ENCODE measurements around the gene WNT5B. TPM values are rescaled to one million over a fixed set of nuclear protein-coding genes. Genes with fewer than 3 reads are reported as not detected.

Gene WNT5B
- total and polyA plus RNA-seq, 9 of the 15 experiments (the other 6 are each of a cell fraction or from before 2014, with no cell fraction given) = 0.42 to 16.8 (median 5.4) TPM

GRCh38 chr12:1662761-1663439 is 33.9 kb downstream of the WNT5B start (continued):
- TF ChIP-seq ZNF592 (IDR thresholded peaks at IDR 0.05) (peak; percentile 72), ZBTB33 (CRISPR knock-in tag; IDR thresholded peaks at IDR 0.05) (peak; percentile 65; the same call in 1 of the 2 replicates), HOMEZ (CRISPR knock-in tag; IDR thresholded peaks at IDR 0.05) (no peak), SAFB2 (IDR thresholded peaks at IDR 0.05; ENCODE audit: borderline replicate concordance, low read depth, low read length, severe bottlenecking) (no peak), SMAD3 (CRISPR knock-in tag; conservative IDR thresholded peaks at IDR 0.05) (no peak), GATA2 (CRISPR knock-in tag; IDR thresholded peaks at IDR 0.05) (peak; percentile 38; the same call in 1 of the 2 replicates), EP400 (IDR thresholded peaks at IDR 0.05) (peak; percentile 42), LCOR (CRISPR knock-in tag; IDR thresholded peaks at IDR 0.05) (peak; percentile 36; the same call in 1 of the 2 replicates), L3MBTL2 (IDR thresholded peaks at IDR 0.05) (peak; percentile 77), TFAP4 (CRISPR knock-in tag; IDR thresholded peaks at IDR 0.05; ENCODE audit: borderline replicate concordance) (peak; percentile 61), ZC3H4 (CRISPR knock-in tag; IDR thresholded peaks at IDR 0.05; ENCODE audit: borderline replicate concordance) (no peak), MAZ (CRISPR knock-in tag; conservative IDR thresholded peaks at IDR 0.05 in 1 of 2, IDR thresholded peaks at IDR 0.05 in 1 of 2) (peak; percentile 50 to 82; a peak in 3 of 4 replicates), RBM15 (IDR thresholded peaks at IDR 0.05; ENCODE audit: insufficient read depth, low read length) (no peak), MAX (CRISPR knock-in tag; IDR thresholded peaks at IDR 0.05) (peak; percentile 38; the same call in 1 of the 2 replicates), GATAD2B (IDR thresholded peaks at IDR 0.05; ENCODE audit: borderline replicate concordance) (peak; percentile 58; the same call in 1 of the 2 replicates), SP1 (CRISPR knock-in tag; IDR thresholded peaks at IDR 0.05) (no peak), RBFOX2 (IDR thresholded peaks at IDR 0.05; ENCODE audit: low read depth, low read length) (peak; percentile 82)

All from K562 (cell line).